GM21526 (cell line): Measurements from ENCODE around the gene GFRA1.

Experiments
- ATAC-seq: cut with Tn5 transposase; IDR thresholded peaks from one replicate; pipeline ENCODE4 v1.9.1; 2021; ENCODE audit warnings: moderate library complexity; ENCODE audit not compliant: unreplicated experiment, low FRiP score

Gene GFRA1

DNA sequence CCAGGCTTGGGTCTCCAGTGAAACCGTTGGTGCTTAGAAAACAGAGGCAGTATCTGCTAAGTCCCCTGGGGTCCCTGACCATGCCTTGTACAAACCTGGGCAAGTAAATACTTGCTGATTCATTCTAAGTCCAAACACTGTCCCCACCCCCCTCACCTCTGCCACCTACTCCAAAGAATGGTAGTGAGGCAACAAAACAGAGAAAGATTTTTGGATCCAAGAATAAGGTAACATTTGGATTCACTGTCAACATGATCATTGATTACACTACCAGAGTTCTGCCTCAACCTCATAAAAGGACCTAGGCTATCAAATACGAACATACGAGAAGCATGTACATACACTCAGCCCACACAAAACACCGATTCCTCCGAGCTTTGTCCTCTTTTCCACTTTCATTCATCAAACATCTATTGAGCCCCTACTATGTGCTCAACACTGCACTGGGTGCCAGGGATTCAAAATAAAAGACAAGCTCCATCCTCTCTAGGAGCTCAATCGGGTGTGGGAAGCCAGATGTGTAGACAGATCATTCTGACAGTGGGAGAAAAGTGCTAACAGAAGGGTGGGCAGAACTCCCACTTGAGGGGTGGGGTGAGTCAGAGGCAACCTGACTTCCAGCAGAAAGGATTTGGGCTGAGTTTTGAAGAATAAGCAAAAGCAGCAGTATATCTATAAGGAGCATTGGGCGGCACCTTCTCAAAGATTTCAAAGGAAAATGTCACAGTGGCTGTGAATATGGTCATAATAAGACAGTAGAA is 71.2 kb downstream of the GFRA1 start:
- ATAC-seq = no peak

DNA sequence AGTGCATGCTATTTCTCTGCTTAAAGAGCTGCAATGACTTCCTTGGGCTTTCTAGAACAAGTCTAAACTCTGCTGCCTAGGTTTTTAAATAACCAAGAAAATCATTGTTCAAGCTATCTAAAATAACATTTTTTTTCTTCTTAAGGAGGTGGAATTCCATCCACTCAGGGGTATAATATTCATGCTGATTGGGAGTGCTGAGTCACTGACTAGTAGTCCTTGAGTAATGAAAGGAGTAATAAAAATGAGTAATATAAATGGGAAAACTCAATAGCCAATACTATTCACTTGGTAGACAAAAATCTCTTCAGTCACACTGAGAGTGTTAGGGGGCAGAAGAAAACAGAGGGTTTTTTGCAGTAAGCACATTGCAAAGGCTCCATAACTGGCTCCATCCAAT is 72.0 kb downstream of the GFRA1 start:
- no peak for ATAC-seq

- ATAC-seq = no peak
Measured at GRCh38 chr10:116198676-116199035, 74.3 kb downstream of the GFRA1 start.

GRCh38 chr10:116197946-116198675 is 74.9 kb downstream of the GFRA1 start:
- no peak for ATAC-seq

DNA sequence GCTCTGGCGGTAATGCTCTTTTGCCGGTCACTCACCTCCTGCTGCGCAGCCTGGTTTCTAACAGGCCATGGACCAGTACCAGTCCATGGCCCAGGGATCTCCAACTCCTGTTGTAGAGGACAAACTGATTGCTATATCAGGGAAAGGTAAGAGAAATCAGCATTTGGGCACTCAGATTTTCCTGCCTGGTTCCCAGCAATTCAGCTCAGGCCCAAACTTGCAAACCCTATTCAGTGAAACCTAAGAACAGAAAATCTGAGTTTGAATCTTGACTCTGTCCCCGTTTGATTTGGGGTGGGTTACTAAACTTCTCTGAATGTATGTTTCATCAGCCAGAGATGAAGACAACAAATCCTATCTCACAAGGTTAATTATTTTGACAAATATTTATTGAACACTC is 77.4 kb downstream of the GFRA1 start:
- ATAC-seq = no peak

GRCh38 chr10:116195039-116195438 is 78.0 kb downstream of the GFRA1 start:
- no peak for ATAC-seq

- no peak for ATAC-seq
Measured at GRCh38 chr10:116194061-116194460, 78.9 kb downstream of the GFRA1 start.

GRCh38 chr10:116190883-116191282 is 82.1 kb downstream of the GFRA1 start:
- no peak for ATAC-seq

DNA sequence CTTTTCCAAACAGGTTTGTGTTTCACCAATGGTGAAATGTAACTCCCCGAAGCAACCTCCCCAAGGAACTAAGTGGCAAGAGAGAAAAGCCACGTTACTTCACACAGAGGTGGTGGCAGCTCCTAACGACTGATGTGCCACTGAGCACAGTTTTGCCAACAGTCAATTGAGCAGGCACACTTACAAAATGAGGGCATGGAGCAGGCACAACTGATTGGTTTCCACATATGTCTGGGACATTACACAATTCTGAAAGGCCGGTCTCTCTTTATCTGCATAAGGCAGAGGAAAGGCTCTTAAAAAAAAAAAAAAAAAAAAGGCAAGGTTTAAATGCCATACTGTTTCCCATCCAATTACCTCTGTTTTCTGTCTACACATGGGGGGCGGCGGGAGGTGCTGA is 86.7 kb downstream of the GFRA1 start:
- no peak for ATAC-seq

DNA sequence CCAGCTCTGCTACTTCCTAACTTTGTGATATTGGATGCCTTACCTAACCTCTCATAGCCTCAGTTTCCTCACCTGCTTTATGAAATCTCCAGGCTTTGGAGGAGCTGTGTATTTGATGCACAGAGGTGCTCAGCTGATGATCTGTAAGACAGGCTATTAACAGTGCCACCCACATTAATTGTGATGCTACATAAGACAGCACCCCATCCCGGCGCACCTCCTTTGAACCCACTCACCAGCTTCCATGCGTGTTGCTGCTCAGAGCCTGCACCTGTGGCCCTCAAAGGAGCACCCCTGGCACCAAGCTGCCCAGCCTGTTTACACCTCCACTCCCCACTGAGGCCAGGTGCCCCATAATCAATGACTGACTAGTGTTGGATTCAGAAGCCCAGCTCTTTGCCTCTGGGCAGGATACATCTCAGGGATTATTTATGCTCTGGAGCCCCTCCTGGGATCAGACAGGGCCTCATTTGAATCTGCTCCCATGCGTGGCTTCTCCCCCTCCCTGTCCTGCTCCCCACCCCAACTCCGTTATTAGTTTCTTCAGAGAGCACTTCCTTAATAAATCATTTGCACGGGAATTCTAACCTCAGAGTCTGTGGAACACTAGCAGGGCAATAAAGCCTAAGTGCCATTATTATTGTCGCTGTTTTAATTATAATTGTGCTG is 87.7 kb downstream of the GFRA1 start:
- ATAC-seq = no peak

DNA sequence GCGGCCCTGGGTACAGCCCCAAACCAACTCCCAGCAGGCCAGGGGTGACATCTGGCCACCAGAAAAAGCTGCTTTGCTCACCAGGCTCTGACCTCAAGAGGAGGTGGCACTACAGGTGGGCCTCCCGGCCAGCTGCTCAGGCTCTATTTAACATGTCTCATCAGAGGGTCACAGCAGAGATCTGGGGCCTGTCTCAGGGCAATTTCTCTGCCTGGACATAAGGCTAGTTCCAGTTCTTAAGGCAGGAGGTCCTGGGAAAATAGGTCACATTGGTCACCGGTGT is 88.6 kb downstream of the GFRA1 start:
- ATAC-seq = no peak

GRCh38 chr10:116183733-116184511 is 89.1 kb downstream of the GFRA1 start:
- no peak for ATAC-seq

GRCh38 chr10:116182426-116182825 is 90.6 kb downstream of the GFRA1 start:
- no peak for ATAC-seq

GRCh38 chr10:116178086-116178605 is 94.9 kb downstream of the GFRA1 start:
- no peak for ATAC-seq

DNA sequence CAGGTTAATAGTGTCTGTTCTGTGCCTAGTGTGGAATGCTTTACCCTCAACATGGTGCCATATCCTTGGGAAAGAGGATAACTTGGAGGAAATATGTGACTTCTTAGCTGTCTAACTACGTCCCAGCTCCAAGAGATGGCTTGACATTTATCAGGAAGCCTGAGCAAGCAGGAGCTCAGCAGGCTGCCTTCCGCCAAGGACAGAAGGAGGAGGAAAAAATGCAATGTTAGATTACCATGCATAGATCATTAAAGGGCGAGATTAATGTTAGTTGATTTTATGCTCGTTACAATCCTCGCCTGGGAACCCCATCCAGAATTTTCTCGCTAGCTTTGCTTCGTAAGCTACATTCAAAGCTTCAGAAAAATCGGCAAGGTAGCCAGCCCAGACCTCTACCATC is 97.8 kb downstream of the GFRA1 start:
- ATAC-seq = no peak

- no peak for ATAC-seq
Measured at GRCh38 chr10:116171505-116171904, 101.5 kb downstream of the GFRA1 start.

GRCh38 chr10:116170815-116171250 is 102.2 kb downstream of the GFRA1 start:
- no peak for ATAC-seq

DNA sequence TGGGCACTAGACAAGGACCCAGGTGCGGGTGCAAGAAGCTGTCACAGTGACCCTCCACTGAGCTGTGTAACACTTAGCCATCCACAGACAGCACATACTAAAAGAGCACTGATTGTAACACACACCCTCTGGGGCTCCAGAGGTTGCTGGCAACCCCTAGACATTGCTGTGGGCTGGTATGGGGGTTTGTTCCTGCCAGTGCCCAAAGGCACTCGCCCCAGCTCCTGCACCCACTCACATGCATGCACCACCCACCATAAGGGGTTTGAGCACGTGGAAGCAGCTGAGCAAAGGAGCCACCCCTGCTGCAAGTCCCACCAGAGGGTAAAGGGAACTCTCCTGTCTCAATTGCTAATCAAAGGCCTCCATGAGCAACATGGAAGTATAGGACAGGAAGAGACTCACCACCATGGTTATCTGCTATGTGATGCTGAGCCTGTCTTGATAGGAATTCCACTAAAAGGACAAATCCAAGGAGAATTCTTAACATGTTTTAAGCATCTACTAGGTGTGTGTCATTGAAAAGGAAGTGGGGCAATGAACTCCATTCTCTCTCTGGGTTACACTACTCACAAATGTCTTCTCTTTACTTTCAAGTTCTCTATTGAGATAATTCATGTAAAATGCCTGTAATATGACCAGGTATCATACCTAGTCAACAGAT is 103.1 kb downstream of the GFRA1 start:
- ATAC-seq = no peak

DNA sequence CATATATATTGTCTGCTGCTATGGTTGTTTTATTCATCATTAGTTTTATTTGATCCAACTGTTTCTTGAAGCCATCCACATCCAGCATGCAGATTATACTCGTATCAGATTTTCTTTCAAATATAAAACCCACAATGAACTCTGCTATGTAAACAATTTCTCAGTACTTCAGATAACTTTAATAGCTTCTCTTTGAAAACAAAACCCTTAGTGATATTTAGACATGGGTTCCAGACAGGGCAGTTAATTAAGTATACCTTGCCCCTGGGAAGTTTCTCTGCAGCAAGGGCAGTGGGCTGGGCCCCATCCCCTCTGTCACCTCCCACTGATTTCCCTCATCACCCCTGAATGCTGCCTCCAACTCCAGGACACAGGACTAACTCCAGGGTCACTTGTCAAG is 104.3 kb downstream of the GFRA1 start:
- ATAC-seq = no peak

- no peak for ATAC-seq
Measured at GRCh38 chr10:116168329-116168728, 104.7 kb downstream of the GFRA1 start.
